ENCODE results near the gene FAHD1.

- TF ChIP-seq CTCF (IDR thresholded peaks at IDR 0.05) (no peak), POLR2A (IDR thresholded peaks at IDR 0.05) (no peak)
Observed at GRCh38 chr16:1822801-1823200, 4.2 kb upstream of the FAHD1 start.
